GM12878 (cell line): ENCODE results near the gene PHETA2. TPM values are rescaled to one million over a fixed set of nuclear protein-coding genes. Genes with fewer than 3 reads are reported as not detected.

Experiments
- polyA plus RNA-seq, 11 experiments: library from polyadenylated mRNA; depleted of rRNA in 4 of 11; unstranded in 6 of 11; stranded (reverse) in 5 of 11; fragments of >200 nt; fragmentation: Nextera tagmentation in 4 of 11; fragmentation: Illumina TruSeq in 1 of 11; extraction: Ambion mirVana in 4 of 11; extraction: Trizol in 1 of 11; gene quantifications; 1 replicate in 1 of 11; 2 replicates in 10 of 11; pipeline versions ENCODE4 v1.2.1 to v1.2.3, GENCODE V29; 2011 to 2016; ENCODE audit warnings: inconsistent platforms in 2 of 11, missing spikeins in 2 of 11, low read depth in 1 of 11
- total RNA-seq, 4 experiments: library from RNA; depleted of rRNA in 3 of 4; stranded (reverse); fragments of >200 nt in 3 of 4; fragmentation: Illumina TruSeq in 1 of 4; extraction: Trizol in 1 of 4; gene quantifications; 2 replicates each; pipeline versions ENCODE4 v1.2.1 to v1.2.3, GENCODE V29; 2013 to 2021
- TF ChIP-seq, protein P1 (sequence below): fragments of 450-650 bp; IDR thresholded peaks from 2 replicates; pipeline ENCODE4 v1.6.1; 2017; ENCODE audit warnings: mild to moderate bottlenecking, moderate library complexity
- TF ChIP-seq, protein P2 (sequence below): fragments of 450-650 bp; IDR thresholded peaks from 2 replicates; pipeline ENCODE4 v1.6.1; 2017; ENCODE audit warnings: mild to moderate bottlenecking, moderate library complexity
- TF ChIP-seq, protein P3 (sequence below): fragments of 450-650 bp; IDR thresholded peaks from 2 replicates; pipeline ENCODE4 v1.6.1; 2018; ENCODE audit warnings: mild to moderate bottlenecking, low read depth, moderate library complexity; ENCODE audit not compliant: partially characterized antibody
- TF ChIP-seq, protein P4 (sequence below): fragments of 150-350 bp; IDR thresholded peaks from 2 replicates; pipeline ENCODE4 v1.6.1; 2016; ENCODE audit warnings: low read depth, low read length

The PHETA2 gene
- total and polyA plus RNA-seq, 10 of the 15 experiments (the other 5 are each of a cell fraction or from before 2014, with no cell fraction given) = 0.03 to 3.2 (median 1.7) TPM

DNA sequence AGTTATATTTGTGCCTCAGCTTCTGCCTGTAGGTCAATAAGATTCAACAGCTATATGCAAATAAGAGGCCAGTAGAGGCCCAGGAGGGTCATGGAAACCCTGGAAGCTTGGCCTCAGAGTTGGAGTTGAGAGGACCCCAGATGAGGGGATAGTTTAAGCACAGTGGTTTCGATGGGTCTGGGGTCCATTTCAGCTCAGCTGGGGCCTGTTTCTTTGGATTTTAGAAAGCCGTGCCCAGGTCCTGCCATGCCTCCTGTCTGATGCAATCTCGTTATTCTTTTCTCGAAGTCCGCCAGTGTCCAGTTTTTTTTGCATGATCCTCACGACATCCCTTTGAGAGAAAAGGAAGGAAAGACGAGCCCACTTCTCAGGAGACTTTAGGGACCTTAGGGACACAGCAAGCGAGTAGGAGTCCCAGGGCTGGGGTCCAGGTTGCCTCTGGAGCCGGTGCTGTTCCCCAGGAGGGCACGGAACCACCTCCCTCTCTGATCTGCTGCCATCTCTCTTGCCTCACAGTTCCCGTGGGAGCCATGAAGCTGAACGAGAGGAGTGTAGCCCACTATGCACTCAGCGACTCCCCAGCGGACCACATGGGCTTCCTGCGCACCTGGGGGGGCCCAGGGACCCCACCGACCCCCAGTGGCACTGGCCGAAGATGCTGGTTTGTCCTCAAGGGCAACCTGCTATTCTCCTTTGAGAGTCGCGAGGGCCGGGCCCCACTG is 2.9 kb downstream of the PHETA2 start (continued):
- TF ChIP-seq, protein P1, sequence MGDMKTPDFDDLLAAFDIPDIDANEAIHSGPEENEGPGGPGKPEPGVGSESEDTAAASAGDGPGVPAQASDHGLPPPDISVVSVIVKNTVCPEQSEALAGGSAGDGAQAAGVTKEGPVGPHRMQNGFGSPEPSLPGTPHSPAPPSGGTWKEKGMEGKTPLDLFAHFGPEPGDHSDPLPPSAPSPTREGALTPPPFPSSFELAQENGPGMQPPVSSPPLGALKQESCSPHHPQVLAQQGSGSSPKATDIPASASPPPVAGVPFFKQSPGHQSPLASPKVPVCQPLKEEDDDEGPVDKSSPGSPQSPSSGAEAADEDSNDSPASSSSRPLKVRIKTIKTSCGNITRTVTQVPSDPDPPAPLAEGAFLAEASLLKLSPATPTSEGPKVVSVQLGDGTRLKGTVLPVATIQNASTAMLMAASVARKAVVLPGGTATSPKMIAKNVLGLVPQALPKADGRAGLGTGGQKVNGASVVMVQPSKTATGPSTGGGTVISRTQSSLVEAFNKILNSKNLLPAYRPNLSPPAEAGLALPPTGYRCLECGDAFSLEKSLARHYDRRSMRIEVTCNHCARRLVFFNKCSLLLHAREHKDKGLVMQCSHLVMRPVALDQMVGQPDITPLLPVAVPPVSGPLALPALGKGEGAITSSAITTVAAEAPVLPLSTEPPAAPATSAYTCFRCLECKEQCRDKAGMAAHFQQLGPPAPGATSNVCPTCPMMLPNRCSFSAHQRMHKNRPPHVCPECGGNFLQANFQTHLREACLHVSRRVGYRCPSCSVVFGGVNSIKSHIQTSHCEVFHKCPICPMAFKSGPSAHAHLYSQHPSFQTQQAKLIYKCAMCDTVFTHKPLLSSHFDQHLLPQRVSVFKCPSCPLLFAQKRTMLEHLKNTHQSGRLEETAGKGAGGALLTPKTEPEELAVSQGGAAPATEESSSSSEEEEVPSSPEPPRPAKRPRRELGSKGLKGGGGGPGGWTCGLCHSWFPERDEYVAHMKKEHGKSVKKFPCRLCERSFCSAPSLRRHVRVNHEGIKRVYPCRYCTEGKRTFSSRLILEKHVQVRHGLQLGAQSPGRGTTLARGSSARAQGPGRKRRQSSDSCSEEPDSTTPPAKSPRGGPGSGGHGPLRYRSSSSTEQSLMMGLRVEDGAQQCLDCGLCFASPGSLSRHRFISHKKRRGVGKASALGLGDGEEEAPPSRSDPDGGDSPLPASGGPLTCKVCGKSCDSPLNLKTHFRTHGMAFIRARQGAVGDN = no peak
- TF ChIP-seq, protein P2, sequence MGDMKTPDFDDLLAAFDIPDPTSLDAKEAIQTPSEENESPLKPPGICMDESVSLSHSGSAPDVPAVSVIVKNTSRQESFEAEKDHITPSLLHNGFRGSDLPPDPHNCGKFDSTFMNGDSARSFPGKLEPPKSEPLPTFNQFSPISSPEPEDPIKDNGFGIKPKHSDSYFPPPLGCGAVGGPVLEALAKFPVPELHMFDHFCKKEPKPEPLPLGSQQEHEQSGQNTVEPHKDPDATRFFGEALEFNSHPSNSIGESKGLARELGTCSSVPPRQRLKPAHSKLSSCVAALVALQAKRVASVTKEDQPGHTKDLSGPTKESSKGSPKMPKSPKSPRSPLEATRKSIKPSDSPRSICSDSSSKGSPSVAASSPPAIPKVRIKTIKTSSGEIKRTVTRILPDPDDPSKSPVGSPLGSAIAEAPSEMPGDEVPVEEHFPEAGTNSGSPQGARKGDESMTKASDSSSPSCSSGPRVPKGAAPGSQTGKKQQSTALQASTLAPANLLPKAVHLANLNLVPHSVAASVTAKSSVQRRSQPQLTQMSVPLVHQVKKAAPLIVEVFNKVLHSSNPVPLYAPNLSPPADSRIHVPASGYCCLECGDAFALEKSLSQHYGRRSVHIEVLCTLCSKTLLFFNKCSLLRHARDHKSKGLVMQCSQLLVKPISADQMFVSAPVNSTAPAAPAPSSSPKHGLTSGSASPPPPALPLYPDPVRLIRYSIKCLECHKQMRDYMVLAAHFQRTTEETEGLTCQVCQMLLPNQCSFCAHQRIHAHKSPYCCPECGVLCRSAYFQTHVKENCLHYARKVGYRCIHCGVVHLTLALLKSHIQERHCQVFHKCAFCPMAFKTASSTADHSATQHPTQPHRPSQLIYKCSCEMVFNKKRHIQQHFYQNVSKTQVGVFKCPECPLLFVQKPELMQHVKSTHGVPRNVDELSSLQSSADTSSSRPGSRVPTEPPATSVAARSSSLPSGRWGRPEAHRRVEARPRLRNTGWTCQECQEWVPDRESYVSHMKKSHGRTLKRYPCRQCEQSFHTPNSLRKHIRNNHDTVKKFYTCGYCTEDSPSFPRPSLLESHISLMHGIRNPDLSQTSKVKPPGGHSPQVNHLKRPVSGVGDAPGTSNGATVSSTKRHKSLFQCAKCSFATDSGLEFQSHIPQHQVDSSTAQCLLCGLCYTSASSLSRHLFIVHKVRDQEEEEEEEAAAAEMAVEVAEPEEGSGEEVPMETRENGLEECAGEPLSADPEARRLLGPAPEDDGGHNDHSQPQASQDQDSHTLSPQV = no peak
- TF ChIP-seq, protein P3, sequence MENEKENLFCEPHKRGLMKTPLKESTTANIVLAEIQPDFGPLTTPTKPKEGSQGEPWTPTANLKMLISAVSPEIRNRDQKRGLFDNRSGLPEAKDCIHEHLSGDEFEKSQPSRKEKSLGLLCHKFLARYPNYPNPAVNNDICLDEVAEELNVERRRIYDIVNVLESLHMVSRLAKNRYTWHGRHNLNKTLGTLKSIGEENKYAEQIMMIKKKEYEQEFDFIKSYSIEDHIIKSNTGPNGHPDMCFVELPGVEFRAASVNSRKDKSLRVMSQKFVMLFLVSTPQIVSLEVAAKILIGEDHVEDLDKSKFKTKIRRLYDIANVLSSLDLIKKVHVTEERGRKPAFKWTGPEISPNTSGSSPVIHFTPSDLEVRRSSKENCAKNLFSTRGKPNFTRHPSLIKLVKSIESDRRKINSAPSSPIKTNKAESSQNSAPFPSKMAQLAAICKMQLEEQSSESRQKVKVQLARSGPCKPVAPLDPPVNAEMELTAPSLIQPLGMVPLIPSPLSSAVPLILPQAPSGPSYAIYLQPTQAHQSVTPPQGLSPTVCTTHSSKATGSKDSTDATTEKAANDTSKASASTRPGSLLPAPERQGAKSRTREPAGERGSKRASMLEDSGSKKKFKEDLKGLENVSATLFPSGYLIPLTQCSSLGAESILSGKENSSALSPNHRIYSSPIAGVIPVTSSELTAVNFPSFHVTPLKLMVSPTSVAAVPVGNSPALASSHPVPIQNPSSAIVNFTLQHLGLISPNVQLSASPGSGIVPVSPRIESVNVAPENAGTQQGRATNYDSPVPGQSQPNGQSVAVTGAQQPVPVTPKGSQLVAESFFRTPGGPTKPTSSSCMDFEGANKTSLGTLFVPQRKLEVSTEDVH = no peak
- TF ChIP-seq, protein P4, sequence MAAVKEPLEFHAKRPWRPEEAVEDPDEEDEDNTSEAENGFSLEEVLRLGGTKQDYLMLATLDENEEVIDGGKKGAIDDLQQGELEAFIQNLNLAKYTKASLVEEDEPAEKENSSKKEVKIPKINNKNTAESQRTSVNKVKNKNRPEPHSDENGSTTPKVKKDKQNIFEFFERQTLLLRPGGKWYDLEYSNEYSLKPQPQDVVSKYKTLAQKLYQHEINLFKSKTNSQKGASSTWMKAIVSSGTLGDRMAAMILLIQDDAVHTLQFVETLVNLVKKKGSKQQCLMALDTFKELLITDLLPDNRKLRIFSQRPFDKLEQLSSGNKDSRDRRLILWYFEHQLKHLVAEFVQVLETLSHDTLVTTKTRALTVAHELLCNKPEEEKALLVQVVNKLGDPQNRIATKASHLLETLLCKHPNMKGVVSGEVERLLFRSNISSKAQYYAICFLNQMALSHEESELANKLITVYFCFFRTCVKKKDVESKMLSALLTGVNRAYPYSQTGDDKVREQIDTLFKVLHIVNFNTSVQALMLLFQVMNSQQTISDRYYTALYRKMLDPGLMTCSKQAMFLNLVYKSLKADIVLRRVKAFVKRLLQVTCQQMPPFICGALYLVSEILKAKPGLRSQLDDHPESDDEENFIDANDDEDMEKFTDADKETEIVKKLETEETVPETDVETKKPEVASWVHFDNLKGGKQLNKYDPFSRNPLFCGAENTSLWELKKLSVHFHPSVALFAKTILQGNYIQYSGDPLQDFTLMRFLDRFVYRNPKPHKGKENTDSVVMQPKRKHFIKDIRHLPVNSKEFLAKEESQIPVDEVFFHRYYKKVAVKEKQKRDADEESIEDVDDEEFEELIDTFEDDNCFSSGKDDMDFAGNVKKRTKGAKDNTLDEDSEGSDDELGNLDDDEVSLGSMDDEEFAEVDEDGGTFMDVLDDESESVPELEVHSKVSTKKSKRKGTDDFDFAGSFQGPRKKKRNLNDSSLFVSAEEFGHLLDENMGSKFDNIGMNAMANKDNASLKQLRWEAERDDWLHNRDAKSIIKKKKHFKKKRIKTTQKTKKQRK = no peak
